Trophoblast cell (in vitro differentiated cells and primary cell): ENCODE measurements around the gene MT4.
A peak's percentile ranks its signal among the peaks of the same experiment; 100 is the strongest.

ENCODE experiments used
- DNase-seq, 2 donors: peaks; one replicate each; pipeline ENCODE4 v3.0.0-alpha.2; 2016
- H2AFZ ChIP-seq: 2 replicates; pipeline ENCODE4 v1.6.1; 2013; ENCODE audit warnings: low read length, moderate library complexity, mild to moderate bottlenecking; ENCODE audit not compliant: insufficient read depth, poor library complexity
- H2AK5ac ChIP-seq: 2 replicates; pipeline ENCODE4 v1.6.1; 2013; ENCODE audit warnings: mild to moderate bottlenecking, low read length
- H2BK120ac ChIP-seq: 2 replicates; pipeline ENCODE4 v1.6.1; 2013; ENCODE audit warnings: low read length, mild to moderate bottlenecking, moderate library complexity; ENCODE audit not compliant: insufficient read depth, poor library complexity
- H2BK12ac ChIP-seq: 2 replicates; pipeline ENCODE4 v1.6.1; 2013; ENCODE audit warnings: mild to moderate bottlenecking, low read length, moderate library complexity
- H2BK5ac ChIP-seq: 2 replicates; pipeline ENCODE4 v1.6.1; 2013; ENCODE audit warnings: low read length, low read depth, moderate library complexity, mild to moderate bottlenecking; ENCODE audit not compliant: poor library complexity
- H3K14ac ChIP-seq: 2 replicates; pipeline ENCODE4 v1.6.1; 2013; ENCODE audit warnings: mild to moderate bottlenecking, low read length
- H3K18ac ChIP-seq: 2 replicates; pipeline ENCODE4 v1.6.1; 2013; ENCODE audit warnings: mild to moderate bottlenecking, low read length
- H3K23ac ChIP-seq: 2 replicates; pipeline ENCODE4 v1.6.1; 2013; ENCODE audit warnings: low read length
- H3K27ac ChIP-seq: 2 replicates; pipeline ENCODE4 v1.5.1; 2013; ENCODE audit warnings: low read depth, mild to moderate bottlenecking, inconsistent platforms, low read length, moderate library complexity
- H3K27me3 ChIP-seq: 2 replicates; pipeline ENCODE4 v1.6.1; 2013; ENCODE audit warnings: inconsistent platforms, mild to moderate bottlenecking, low read length, moderate library complexity; ENCODE audit not compliant: insufficient read depth
- H3K36me3 ChIP-seq, 2 experiments: 1 replicate in 1 of 2; 2 replicates in 1 of 2; pipeline ENCODE4 v1.6.1; 2013; ENCODE audit warnings: low read length in 2 of 2, mild to moderate bottlenecking in 2 of 2, moderate library complexity in 1 of 2; ENCODE audit not compliant: insufficient read depth in 2 of 2, control insufficient read depth in 1 of 2
- H3K4ac ChIP-seq: 2 replicates; pipeline ENCODE4 v1.6.1; 2013; ENCODE audit warnings: low read depth, mild to moderate bottlenecking, low read length, moderate library complexity
- H3K4me1 ChIP-seq, 2 experiments: 1 replicate in 1 of 2; 2 replicates in 1 of 2; pipeline ENCODE4 v1.6.1; 2013; ENCODE audit warnings: low read length in 2 of 2, mild to moderate bottlenecking in 2 of 2, moderate library complexity in 1 of 2; ENCODE audit not compliant: insufficient read depth in 2 of 2, control insufficient read depth in 1 of 2
- H3K4me2 ChIP-seq: 2 replicates; pipeline ENCODE4 v1.6.1; 2013; ENCODE audit warnings: inconsistent platforms, mild to moderate bottlenecking, low read length, moderate library complexity
- H3K4me3 ChIP-seq: 2 replicates; pipeline ENCODE4 v1.5.1; 2013; ENCODE audit warnings: mild to moderate bottlenecking, low read depth, low read length, inconsistent platforms
- H3K79me1 ChIP-seq: one replicate; pipeline ENCODE4 v1.6.1; 2013; ENCODE audit warnings: low read length
- H3K79me2 ChIP-seq: 2 replicates; pipeline ENCODE4 v1.6.1; 2013; ENCODE audit warnings: low read length, mild to moderate bottlenecking; ENCODE audit not compliant: control insufficient read depth, insufficient read depth, poor library complexity
- H3K9ac ChIP-seq: 2 replicates; pipeline ENCODE4 v1.6.1; 2013; ENCODE audit warnings: mild to moderate bottlenecking, low read length
- H3K9me3 ChIP-seq: 2 replicates; pipeline ENCODE4 v1.6.1; 2013; ENCODE audit warnings: low read depth, mild to moderate bottlenecking, control low read depth, inconsistent platforms, low read length; ENCODE audit not compliant: insufficient read depth
- H4K12ac ChIP-seq: 2 replicates; pipeline ENCODE4 v1.6.1; 2013; ENCODE audit warnings: low read depth, mild to moderate bottlenecking, low read length, moderate library complexity
- H4K8ac ChIP-seq: 2 replicates; pipeline ENCODE4 v1.6.1; 2013; ENCODE audit warnings: low read depth, mild to moderate bottlenecking, low read length, moderate library complexity
- H4K91ac ChIP-seq: one replicate; pipeline ENCODE4 v1.6.1; 2013; ENCODE audit warnings: low read depth, mild to moderate bottlenecking, low read length, moderate library complexity
- WGBS: extraction: QIAGEN DNeasy Blood & Tissue Kit; methylation state at CpG from one replicate; pipeline ENCODE4 v1.1.7; 2013; ENCODE audit warnings: missing lambda C conversion rate; ENCODE audit not compliant: insufficient read length, insufficient coverage; ENCODE audit errors: extremely low coverage; 5-methylcytosine and 5-hydroxymethylcytosine counted together

The MT4 gene

GRCh38 chr16:56549744-56550385 lies 15.0 kb upstream of the MT4 start:
- Histone ChIP-seq H2BK12ac (no peak overlapping the region), H3K9me3 (peaks cover 2% of the 10 kb centered on the region), H2BK5ac (no peak overlapping the region), H3K18ac (no peak overlapping the region), H3K14ac (no peak overlapping the region), H4K12ac (no peak overlapping the region), H2BK120ac (no peak overlapping the region), H3K4me1 (peaks cover 0 to 4% of the 10 kb centered on the region in 2 experiments), H4K8ac (no peak overlapping the region), H3K4ac (no peak overlapping the region), H2AK5ac (no peak overlapping the region), H3K23ac (no peak overlapping the region), H3K79me2 (no peaks in the 10 kb centered on the region), H3K36me3 (no peaks in the 10 kb centered on the region), H4K91ac (no peak overlapping the region), H3K79me1 (peaks cover 2% of the 10 kb centered on the region), H3K4me3 (no peak overlapping the region), H2AFZ (no peak overlapping the region), H3K9ac (no peak overlapping the region), H3K27ac (no peak overlapping the region), H3K4me2 (no peak overlapping the region), H3K27me3 (no peaks in the 10 kb centered on the region)
- DNase-seq = peak; percentile 40 to 69
- WGBS = no CpG with 5 or more reads among the region's 5 CpGs

- H4K12ac ChIP-seq = no peak overlapping the region
- H3K23ac ChIP-seq = no peak overlapping the region
- DNase-seq = no peak
- no peak overlapping the region for H2BK5ac ChIP-seq
- no peaks in the 10 kb centered on the region for H3K79me2 ChIP-seq
- no peak overlapping the region for H2AK5ac ChIP-seq
- no peak overlapping the region for H3K27ac ChIP-seq
- no peak overlapping the region for H3K14ac ChIP-seq
- H3K4me1 ChIP-seq = peaks cover 0 to 4% of the 10 kb centered on the region in 2 experiments
- H3K27me3 ChIP-seq = no peaks in the 10 kb centered on the region
- peaks cover 2% of the 10 kb centered on the region for H3K79me1 ChIP-seq
- H4K91ac ChIP-seq = no peak overlapping the region
- H3K9ac ChIP-seq = no peak overlapping the region
- H2AFZ ChIP-seq = no peak overlapping the region
- peaks cover 2% of the 10 kb centered on the region for H3K9me3 ChIP-seq
- no peak overlapping the region for H3K4ac ChIP-seq
- H3K4me3 ChIP-seq = no peak overlapping the region
- H3K36me3 ChIP-seq = no peaks in the 10 kb centered on the region
- no peak overlapping the region for H3K4me2 ChIP-seq
- H4K8ac ChIP-seq = no peak overlapping the region
- WGBS = no CpG with 5 or more reads among the region's 11 CpGs
- H2BK12ac ChIP-seq = no peak overlapping the region
- H2BK120ac ChIP-seq = no peak overlapping the region
- no peak overlapping the region for H3K18ac ChIP-seq
These were observed 12.8 kb upstream of the MT4 start for GRCh38 chr16:56551796-56552738.

GRCh38 chr16:56554441-56554840 lies 10.4 kb upstream of the MT4 start:
- no peak overlapping the region for H4K91ac ChIP-seq
- H2AK5ac ChIP-seq = no peak overlapping the region
- H3K9me3 ChIP-seq = peaks cover 2% of the 10 kb centered on the region
- H2BK120ac ChIP-seq = no peak overlapping the region
- H3K23ac ChIP-seq = no peak overlapping the region
- H4K8ac ChIP-seq = no peak overlapping the region
- no peak overlapping the region for H3K18ac ChIP-seq
- no peak overlapping the region for H4K12ac ChIP-seq
- no peaks in the 10 kb centered on the region for H3K79me1 ChIP-seq
- H3K27me3 ChIP-seq = no peaks in the 10 kb centered on the region
- no peak overlapping the region for H2AFZ ChIP-seq
- H3K4me2 ChIP-seq = no peak overlapping the region
- H3K14ac ChIP-seq = no peak overlapping the region
- H2BK12ac ChIP-seq = no peak overlapping the region
- no peak overlapping the region for H3K9ac ChIP-seq
- no peak overlapping the region for H3K27ac ChIP-seq
- no peak overlapping the region for H3K4ac ChIP-seq
- no CpG with 5 or more reads among the region's 10 CpGs for WGBS
- H2BK5ac ChIP-seq = no peak overlapping the region
- H3K79me2 ChIP-seq = no peaks in the 10 kb centered on the region
- H3K36me3 ChIP-seq = no peaks in the 10 kb centered on the region
- H3K4me3 ChIP-seq = no peak overlapping the region
- no peaks in the 10 kb centered on the region for H3K4me1 ChIP-seq
- no peak for DNase-seq

- no peak overlapping the region for H3K9ac ChIP-seq
- H3K36me3 ChIP-seq = no peaks in the 10 kb centered on the region
- H3K27me3 ChIP-seq = no peaks in the 10 kb centered on the region
- no peak overlapping the region for H3K18ac ChIP-seq
- H2BK120ac ChIP-seq = no peak overlapping the region
- H4K91ac ChIP-seq = no peak overlapping the region
- H3K27ac ChIP-seq = no peak overlapping the region
- H2AK5ac ChIP-seq = no peak overlapping the region
- no peaks in the 10 kb centered on the region for H3K4me1 ChIP-seq
- no peak overlapping the region for H3K23ac ChIP-seq
- H4K8ac ChIP-seq = no peak overlapping the region
- no peaks in the 10 kb centered on the region for H3K79me1 ChIP-seq
- no CpG with 5 or more reads among the region's 8 CpGs for WGBS
- no peak for DNase-seq
- no peaks in the 10 kb centered on the region for H3K9me3 ChIP-seq
- H3K14ac ChIP-seq = no peak overlapping the region
- H2BK5ac ChIP-seq = no peak overlapping the region
- H3K4me3 ChIP-seq = no peak overlapping the region
- no peak overlapping the region for H2AFZ ChIP-seq
- H2BK12ac ChIP-seq = no peak overlapping the region
- H3K4me2 ChIP-seq = no peak overlapping the region
- no peak overlapping the region for H4K12ac ChIP-seq
- no peaks in the 10 kb centered on the region for H3K79me2 ChIP-seq
- H3K4ac ChIP-seq = no peak overlapping the region
These were observed 6.7 kb upstream of the MT4 start for GRCh38 chr16:56558024-56558747.
